ENCODE measurements around the gene LRPPRC. TPM values are rescaled to one million over a fixed set of nuclear protein-coding genes. Genes with fewer than 3 reads are reported as not detected.

LRPPRC gene
- total RNA-seq, 1 donor from 2014 or later, result 153 TPM

GRCh38 chr2:43980902-43981301 lies 14.9 kb downstream of the LRPPRC start:
- no peak for DNase-seq (ENCODE audit: low read depth)

DNA sequence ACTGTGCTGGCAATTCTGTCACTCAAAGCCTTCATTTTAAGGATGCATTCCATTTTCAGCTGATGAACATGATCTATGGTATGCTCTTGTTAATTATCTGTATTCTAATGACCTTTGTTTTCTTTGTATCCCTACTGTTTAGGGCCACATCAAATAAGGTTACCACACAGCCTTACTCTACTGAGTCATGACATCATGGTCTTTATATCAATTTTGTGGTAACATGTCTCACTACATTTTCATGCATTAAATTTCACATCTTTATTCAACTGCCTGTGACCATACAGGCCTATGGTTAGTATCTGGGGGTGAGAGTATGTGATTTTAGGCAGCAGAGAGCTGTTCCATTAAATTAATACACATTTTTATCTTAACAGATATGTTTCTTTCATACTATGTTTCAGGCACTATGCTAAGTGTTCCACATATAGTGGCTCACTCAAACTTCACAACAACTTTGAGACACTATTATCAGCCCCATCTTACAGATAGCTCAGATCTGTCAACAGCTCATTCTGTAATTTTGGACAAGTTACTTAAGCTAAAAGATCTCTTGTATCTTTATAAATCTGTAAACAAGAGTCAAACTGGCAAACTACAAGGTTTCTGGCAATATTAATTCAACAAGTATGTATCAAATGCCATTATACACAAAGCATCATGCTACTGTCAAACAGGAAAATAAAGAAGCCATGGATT lies 18.0 kb downstream of the LRPPRC start:
- no peak for DNase-seq (ENCODE audit: low read depth)

DNA sequence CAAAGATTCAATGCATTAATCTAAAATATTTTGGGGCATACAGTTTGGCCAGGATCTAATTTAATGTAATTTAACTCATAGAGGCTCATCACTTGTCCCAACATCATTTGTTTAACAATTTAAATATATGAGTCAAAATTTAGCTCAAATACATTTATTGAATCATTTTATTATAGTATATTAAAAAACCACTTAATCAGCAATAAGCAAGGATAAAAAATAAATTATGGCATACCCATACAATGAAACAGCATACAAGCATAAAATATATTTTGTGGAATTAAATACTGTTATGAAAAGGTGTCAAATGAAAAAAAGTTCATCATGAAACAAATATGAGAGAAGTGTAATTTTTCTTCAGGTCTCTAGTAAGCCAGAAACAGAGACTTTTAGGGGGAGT lies 34.9 kb downstream of the LRPPRC start:
- no peak for DNase-seq (ENCODE audit: low read depth)

DNA sequence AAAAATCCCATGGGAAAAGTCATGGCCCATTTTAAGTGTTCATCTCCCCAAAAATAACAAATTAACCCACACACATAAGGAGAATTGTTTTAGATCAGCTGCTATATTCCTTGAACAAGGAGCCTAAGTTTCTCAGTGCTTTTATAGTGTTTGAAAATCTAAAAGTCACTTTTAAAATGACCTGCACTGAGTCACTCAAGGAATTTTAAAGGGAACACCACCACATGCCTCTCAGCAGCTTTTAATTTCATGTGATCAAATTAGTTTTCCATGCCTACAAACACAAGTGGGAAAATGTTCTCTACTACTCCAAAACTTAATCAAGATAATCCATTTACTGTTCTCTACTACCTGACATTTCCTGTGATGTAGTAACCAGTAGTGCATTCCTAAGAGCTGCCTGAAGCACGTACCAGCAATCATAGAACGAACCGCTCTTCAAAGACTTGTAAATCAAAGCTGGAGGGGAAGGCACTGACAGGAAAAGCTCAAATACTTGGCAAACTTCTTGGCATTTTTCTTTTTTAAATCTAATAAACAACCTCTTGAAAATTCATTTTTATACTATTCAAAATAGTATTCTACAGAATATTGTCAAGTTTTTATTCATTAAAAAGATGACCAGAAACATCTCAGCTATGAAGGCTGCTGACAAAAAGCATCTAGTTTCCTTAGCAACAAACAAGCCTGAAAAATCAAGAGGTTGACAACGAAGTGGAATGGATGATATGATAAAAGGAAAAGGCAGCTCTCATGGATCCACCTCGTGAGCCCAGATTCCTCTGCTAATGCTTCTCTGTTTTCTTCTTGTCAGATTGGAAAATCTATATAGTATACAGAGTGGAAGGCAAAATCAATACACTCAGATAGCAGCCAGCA lies 37.2 kb downstream of the LRPPRC start:
- DNase-seq (ENCODE audit: low read depth), result peak; percentile 12

GRCh38 chr2:43950383-43951008 lies 45.3 kb downstream of the LRPPRC start:
- peak; percentile 47 for DNase-seq (ENCODE audit: low read depth)

DNA sequence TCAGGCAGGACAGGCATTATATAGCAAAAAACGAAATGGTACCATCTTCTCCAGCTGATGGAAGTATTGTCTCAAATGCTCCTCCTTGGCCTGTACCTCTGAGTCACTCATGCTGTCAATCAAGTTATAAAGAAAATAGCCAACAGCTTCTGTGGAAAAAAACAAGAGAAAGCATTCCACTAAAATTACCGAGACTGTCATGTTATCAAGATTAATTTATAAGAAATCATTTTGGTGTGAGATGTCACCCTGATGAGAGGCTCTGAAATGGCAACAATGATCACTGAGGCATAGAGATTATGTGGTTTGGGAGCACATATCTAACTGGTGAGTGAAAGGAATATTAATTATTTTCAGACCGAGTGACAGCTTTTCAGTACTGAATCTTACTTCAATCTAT lies 47.4 kb downstream of the LRPPRC start:
- peak; percentile 38 for DNase-seq (ENCODE audit: low read depth)

GRCh38 chr2:43946685-43947084 lies 49.1 kb downstream of the LRPPRC start:
- DNase-seq (ENCODE audit: low read depth), result no peak

GRCh38 chr2:43945439-43945838 lies 50.4 kb downstream of the LRPPRC start:
- DNase-seq (ENCODE audit: low read depth), result no peak

DNA sequence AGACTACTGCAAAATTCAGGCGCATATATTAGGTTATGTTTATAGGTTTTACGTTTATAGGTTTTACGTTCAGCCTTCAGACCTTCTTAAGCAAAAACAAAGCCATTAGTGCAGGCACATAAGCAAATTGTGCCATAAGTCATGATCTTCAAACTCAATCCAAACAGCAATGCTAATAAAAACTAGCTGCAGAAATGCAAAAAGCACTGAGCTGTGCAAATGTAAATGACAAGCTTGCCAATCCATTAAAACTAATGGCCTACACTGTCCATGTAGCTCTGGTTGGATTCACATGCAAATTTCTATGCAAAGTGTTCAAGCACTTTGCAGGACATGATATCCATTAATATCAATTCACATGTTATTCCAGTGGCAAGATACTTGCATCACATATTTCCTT lies 50.9 kb downstream of the LRPPRC start:
- peak; percentile 15 for DNase-seq (ENCODE audit: low read depth)

DNA sequence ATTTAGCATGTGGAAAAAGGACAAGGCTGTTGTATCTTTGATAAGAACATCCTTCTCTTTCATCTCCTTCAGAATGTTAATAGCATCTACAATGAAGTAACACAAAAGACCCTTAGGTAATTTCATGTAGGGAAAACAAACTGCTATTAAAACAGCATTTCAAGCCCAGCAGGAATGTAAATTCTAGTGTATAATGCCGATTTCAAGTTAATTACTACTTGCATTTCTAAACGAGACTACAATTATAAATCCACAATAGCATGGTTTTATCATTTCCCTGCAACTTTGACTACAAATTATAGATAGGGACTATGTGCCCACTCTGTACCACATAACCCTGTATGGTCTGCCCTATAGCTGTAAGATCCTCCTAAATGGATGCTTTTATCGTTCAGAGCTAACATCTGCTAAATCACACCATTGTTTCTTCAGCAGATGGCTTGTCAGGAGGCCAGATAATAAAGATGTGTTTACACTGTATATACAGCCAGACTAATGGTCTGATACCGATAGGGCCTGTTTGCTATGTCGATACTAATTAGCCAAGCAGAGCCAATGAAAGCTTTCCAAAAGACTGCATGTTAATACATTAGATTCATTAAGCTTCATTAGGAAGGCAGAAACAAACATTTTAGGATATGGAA lies 51.9 kb downstream of the LRPPRC start:
- DNase-seq (ENCODE audit: low read depth), result no peak

DNA sequence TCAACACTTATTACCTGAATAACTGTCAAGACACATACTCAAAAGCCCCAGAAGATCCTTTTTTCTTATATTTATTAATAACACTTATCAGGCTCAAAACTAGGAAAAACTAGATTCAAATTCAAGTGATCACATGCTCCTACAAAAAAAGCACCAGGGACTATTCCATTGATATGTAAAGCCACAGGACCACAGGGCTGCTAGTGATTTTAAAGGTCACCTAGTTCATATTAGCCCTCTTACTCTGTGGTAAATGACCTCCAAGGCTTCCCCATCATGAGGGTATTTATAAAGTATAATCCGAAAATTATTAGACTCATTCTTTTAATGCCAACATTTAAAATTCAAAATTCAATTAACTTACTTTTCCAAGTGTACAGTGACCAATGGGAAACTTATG lies 52.5 kb downstream of the LRPPRC start:
- no peak for DNase-seq (ENCODE audit: low read depth)

DNA sequence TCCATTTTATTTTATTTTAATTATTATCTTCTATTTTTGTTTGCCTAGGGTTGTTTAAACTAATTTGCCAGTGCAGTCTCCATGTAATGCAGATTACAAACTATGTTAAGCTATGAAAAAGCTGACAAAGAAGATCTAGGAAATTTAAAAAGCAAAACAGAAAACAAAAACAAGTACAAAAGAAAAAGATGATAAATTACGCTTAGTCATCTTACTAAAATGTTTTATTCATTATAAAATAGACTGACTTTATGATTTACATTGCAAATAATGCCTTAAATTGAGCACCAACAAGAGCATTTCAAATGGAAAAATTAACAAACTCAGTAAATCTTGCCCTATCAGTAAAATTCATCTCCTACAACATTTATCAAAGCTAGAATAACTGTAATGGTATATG lies 52.9 kb downstream of the LRPPRC start:
- DNase-seq (ENCODE audit: low read depth), result no peak

GRCh38 chr2:43941966-43942365 lies 53.8 kb downstream of the LRPPRC start:
- no peak for DNase-seq (ENCODE audit: low read depth)

GRCh38 chr2:43941359-43941758 lies 54.4 kb downstream of the LRPPRC start:
- DNase-seq (ENCODE audit: low read depth), result no peak

GRCh38 chr2:43939695-43940256 lies 56.0 kb downstream of the LRPPRC start:
- DNase-seq (ENCODE audit: low read depth), result no peak

GRCh38 chr2:43937269-43937820 lies 58.4 kb downstream of the LRPPRC start:
- no peak for DNase-seq (ENCODE audit: low read depth)

- DNase-seq (ENCODE audit: low read depth), result peak; percentile 66
These were observed 61.2 kb downstream of the LRPPRC start for GRCh38 chr2:43934567-43934966.

- DNase-seq (ENCODE audit: low read depth), result no peak
These were observed 64.5 kb downstream of the LRPPRC start for GRCh38 chr2:43931293-43931692.

- no peak for DNase-seq (ENCODE audit: low read depth)
These were observed 68.3 kb downstream of the LRPPRC start for GRCh38 chr2:43927442-43927841.

DNA sequence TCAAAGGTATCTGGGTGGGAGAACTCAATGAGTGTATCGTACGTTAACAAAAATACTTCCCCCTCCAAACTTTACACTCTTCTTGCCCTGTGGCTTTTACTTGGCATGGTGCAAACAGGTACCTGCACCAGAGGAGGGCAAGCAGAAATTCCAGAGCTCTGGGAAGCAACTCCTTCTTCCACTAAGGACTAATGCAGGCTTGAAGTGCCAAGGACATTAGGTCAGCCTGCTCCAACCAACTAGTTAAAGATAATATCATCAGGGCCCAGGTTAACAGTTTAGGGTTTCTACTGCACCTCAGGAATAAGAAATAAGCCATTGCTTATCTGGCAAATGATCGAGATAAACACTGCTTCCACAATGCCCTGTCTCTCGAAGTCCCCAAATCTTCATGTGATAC lies 70.4 kb downstream of the LRPPRC start:
- DNase-seq (ENCODE audit: low read depth), result no peak

GRCh38 chr2:43924463-43924862 lies 71.3 kb downstream of the LRPPRC start:
- DNase-seq (ENCODE audit: low read depth), result no peak

Data from renal cortical epithelial cell (primary cell).